ENCODE data around the gene CASKIN1.

CASKIN1 gene

GRCh38 chr16:2200313-2200712 is 3.9 kb upstream of the CASKIN1 start:
- Histone ChIP-seq H3K14ac (ENCODE audit: low read length) (no peak overlapping the region), H3K36me3 (ENCODE audit: control insufficient read depth in 1 of 2, insufficient read depth in 2 of 2, low read length in 2 of 2) (no peaks in the 10 kb centered on the region), H3K4me3 (ENCODE audit: low read depth, low read length) (no peak overlapping the region), H3K9ac (ENCODE audit: low read length) (no peak overlapping the region), H4K12ac (ENCODE audit: low read depth, low read length) (no peak overlapping the region), H2BK12ac (ENCODE audit: low read length) (no peak overlapping the region), H3K23ac (ENCODE audit: low read length) (no peak overlapping the region), H2BK5ac (ENCODE audit: low read depth, low read length, poor library complexity) (no peak overlapping the region), H3K27ac (ENCODE audit: low read depth, low read length) (no peak overlapping the region), H4K91ac (ENCODE audit: low read depth, low read length) (no peak overlapping the region), H2AK5ac (ENCODE audit: low read length) (no peak overlapping the region), H3K79me1 (ENCODE audit: low read length) (peaks cover 5% of the 10 kb centered on the region), H3K4ac (ENCODE audit: low read depth, low read length) (no peak overlapping the region), H4K8ac (ENCODE audit: low read depth, low read length) (no peak overlapping the region), H3K27me3 (ENCODE audit: insufficient read depth, low read length) (peaks cover 27% of the 10 kb centered on the region), H3K18ac (ENCODE audit: low read length) (no peak overlapping the region), H3K9me3 (ENCODE audit: insufficient read depth, low read depth, low read length) (peaks cover 3% of the 10 kb centered on the region), H2AFZ (ENCODE audit: insufficient read depth, low read length, poor library complexity) (no peak overlapping the region), H3K4me1 (ENCODE audit: control insufficient read depth in 1 of 2, insufficient read depth in 2 of 2, low read length in 2 of 2) (peaks cover 3% of the 10 kb centered on the region in 2 experiments), H3K4me2 (ENCODE audit: low read length) (no peak overlapping the region), H3K79me2 (ENCODE audit: control insufficient read depth, insufficient read depth, low read length, poor library complexity) (peaks cover 2% of the 10 kb centered on the region), H2BK120ac (ENCODE audit: insufficient read depth, low read length, poor library complexity) (no peak overlapping the region)
- whole genome bisulfite sequencing (ENCODE audit: extremely low coverage, insufficient coverage, insufficient read length) = no CpG with 5 or more reads among the region's 6 CpGs
- no peak for DNase-seq

GRCh38 chr16:2199621-2200139 is 3.3 kb upstream of the CASKIN1 start:
- H3K4me1 ChIP-seq (ENCODE audit: control insufficient read depth in 1 of 2, insufficient read depth in 2 of 2, low read length in 2 of 2) = peaks cover 1% of the 10 kb centered on the region in 2 experiments
- H2AFZ ChIP-seq (ENCODE audit: insufficient read depth, low read length, poor library complexity) = no peak overlapping the region
- no peak overlapping the region for H2BK120ac ChIP-seq (ENCODE audit: insufficient read depth, low read length, poor library complexity)
- no CpG with 5 or more reads among the region's 14 CpGs for WGBS (ENCODE audit: extremely low coverage, insufficient coverage, insufficient read length)
- H3K79me1 ChIP-seq (ENCODE audit: low read length) = peaks cover under 1% of the 10 kb centered on the region
- no peak overlapping the region for H3K4me2 ChIP-seq (ENCODE audit: low read length)
- H3K36me3 ChIP-seq (ENCODE audit: control insufficient read depth in 1 of 2, insufficient read depth in 2 of 2, low read length in 2 of 2) = no peaks in the 10 kb centered on the region
- H3K9ac ChIP-seq (ENCODE audit: low read length) = no peak overlapping the region
- H3K4me3 ChIP-seq (ENCODE audit: low read depth, low read length) = no peak overlapping the region
- H3K79me2 ChIP-seq (ENCODE audit: control insufficient read depth, insufficient read depth, low read length, poor library complexity) = no peaks in the 10 kb centered on the region
- no peak overlapping the region for H3K23ac ChIP-seq (ENCODE audit: low read length)
- H4K91ac ChIP-seq (ENCODE audit: low read depth, low read length) = no peak overlapping the region
- no peak overlapping the region for H2BK5ac ChIP-seq (ENCODE audit: low read depth, low read length, poor library complexity)
- no peak for DNase-seq
- no peak overlapping the region for H2AK5ac ChIP-seq (ENCODE audit: low read length)
- H3K9me3 ChIP-seq (ENCODE audit: insufficient read depth, low read depth, low read length) = peaks cover 3% of the 10 kb centered on the region
- no peak overlapping the region for H4K12ac ChIP-seq (ENCODE audit: low read depth, low read length)
- H3K4ac ChIP-seq (ENCODE audit: low read depth, low read length) = no peak overlapping the region
- H4K8ac ChIP-seq (ENCODE audit: low read depth, low read length) = no peak overlapping the region
- H3K14ac ChIP-seq (ENCODE audit: low read length) = no peak overlapping the region
- no peak overlapping the region for H3K27ac ChIP-seq (ENCODE audit: low read depth, low read length)
- H3K27me3 ChIP-seq (ENCODE audit: insufficient read depth, low read length) = peaks cover 30% of the 10 kb centered on the region
- no peak overlapping the region for H2BK12ac ChIP-seq (ENCODE audit: low read length)
- no peak overlapping the region for H3K18ac ChIP-seq (ENCODE audit: low read length)

- Histone ChIP-seq H3K4me1 (ENCODE audit: control insufficient read depth in 1 of 2, insufficient read depth in 2 of 2, low read length in 2 of 2) (no peaks in the 10 kb centered on the region), H4K12ac (ENCODE audit: low read depth, low read length) (no peak overlapping the region), H2BK5ac (ENCODE audit: low read depth, low read length, poor library complexity) (no peak overlapping the region), H4K8ac (ENCODE audit: low read depth, low read length) (no peak overlapping the region), H3K18ac (ENCODE audit: low read length) (no peak overlapping the region), H3K9ac (ENCODE audit: low read length) (no peak overlapping the region), H3K79me2 (ENCODE audit: control insufficient read depth, insufficient read depth, low read length, poor library complexity) (no peaks in the 10 kb centered on the region), H3K27ac (ENCODE audit: low read depth, low read length) (no peak overlapping the region), H3K4me2 (ENCODE audit: low read length) (no peak overlapping the region), H3K4me3 (ENCODE audit: low read depth, low read length) (no peak overlapping the region), H3K79me1 (ENCODE audit: low read length) (no peaks in the 10 kb centered on the region), H2BK12ac (ENCODE audit: low read length) (no peak overlapping the region), H3K36me3 (ENCODE audit: control insufficient read depth in 1 of 2, insufficient read depth in 2 of 2, low read length in 2 of 2) (no peaks in the 10 kb centered on the region), H3K4ac (ENCODE audit: low read depth, low read length) (no peak overlapping the region), H3K27me3 (ENCODE audit: insufficient read depth, low read length) (peaks cover 30% of the 10 kb centered on the region), H2AK5ac (ENCODE audit: low read length) (no peak overlapping the region), H2AFZ (ENCODE audit: insufficient read depth, low read length, poor library complexity) (no peak overlapping the region), H3K14ac (ENCODE audit: low read length) (no peak overlapping the region), H2BK120ac (ENCODE audit: insufficient read depth, low read length, poor library complexity) (no peak overlapping the region), H3K23ac (ENCODE audit: low read length) (no peak overlapping the region), H3K9me3 (ENCODE audit: insufficient read depth, low read depth, low read length) (peaks cover 3% of the 10 kb centered on the region), H4K91ac (ENCODE audit: low read depth, low read length) (no peak overlapping the region)
- WGBS (ENCODE audit: extremely low coverage, insufficient coverage, insufficient read length) = no CpG with 5 or more reads among the region's 5 CpGs
- DNase-seq = no peak
Observed at GRCh38 chr16:2199095-2199494, 2.7 kb upstream of the CASKIN1 start.

- H3K4me2 ChIP-seq (ENCODE audit: low read length) = no peak overlapping the region
- no peaks in the 10 kb centered on the region for H3K4me1 ChIP-seq (ENCODE audit: control insufficient read depth in 1 of 2, insufficient read depth in 2 of 2, low read length in 2 of 2)
- no peaks in the 10 kb centered on the region for H3K79me1 ChIP-seq (ENCODE audit: low read length)
- H2AK5ac ChIP-seq (ENCODE audit: low read length) = no peak overlapping the region
- H4K8ac ChIP-seq (ENCODE audit: low read depth, low read length) = no peak overlapping the region
- H3K27ac ChIP-seq (ENCODE audit: low read depth, low read length) = no peak overlapping the region
- no peak overlapping the region for H3K4ac ChIP-seq (ENCODE audit: low read depth, low read length)
- peaks cover 30% of the 10 kb centered on the region for H3K27me3 ChIP-seq (ENCODE audit: insufficient read depth, low read length)
- H2BK120ac ChIP-seq (ENCODE audit: insufficient read depth, low read length, poor library complexity) = no peak overlapping the region
- no peak overlapping the region for H3K18ac ChIP-seq (ENCODE audit: low read length)
- H3K23ac ChIP-seq (ENCODE audit: low read length) = no peak overlapping the region
- H4K91ac ChIP-seq (ENCODE audit: low read depth, low read length) = no peak overlapping the region
- no peak overlapping the region for H3K14ac ChIP-seq (ENCODE audit: low read length)
- no peak for DNase-seq
- WGBS (ENCODE audit: extremely low coverage, insufficient coverage, insufficient read length) = no CpG with 5 or more reads among the region's 4 CpGs
- no peak overlapping the region for H3K9ac ChIP-seq (ENCODE audit: low read length)
- no peak overlapping the region for H4K12ac ChIP-seq (ENCODE audit: low read depth, low read length)
- H3K4me3 ChIP-seq (ENCODE audit: low read depth, low read length) = no peak overlapping the region
- H3K9me3 ChIP-seq (ENCODE audit: insufficient read depth, low read depth, low read length) = peaks cover 3% of the 10 kb centered on the region
- H2BK12ac ChIP-seq (ENCODE audit: low read length) = no peak overlapping the region
- no peak overlapping the region for H2AFZ ChIP-seq (ENCODE audit: insufficient read depth, low read length, poor library complexity)
- H3K79me2 ChIP-seq (ENCODE audit: control insufficient read depth, insufficient read depth, low read length, poor library complexity) = no peaks in the 10 kb centered on the region
- no peaks in the 10 kb centered on the region for H3K36me3 ChIP-seq (ENCODE audit: control insufficient read depth in 1 of 2, insufficient read depth in 2 of 2, low read length in 2 of 2)
- no peak overlapping the region for H2BK5ac ChIP-seq (ENCODE audit: low read depth, low read length, poor library complexity)
Observed at GRCh38 chr16:2198283-2198682, 1.9 kb upstream of the CASKIN1 start.
